ENCODE data around the gene FGF14. TPM values are rescaled to one million over a fixed set of nuclear protein-coding genes. Genes with fewer than 3 reads are reported as not detected.

The FGF14 gene
- total RNA-seq, 1 donor from 2014 or later, result not detected

GRCh38 chr13:102042746-102043145, 359.1 kb downstream of the FGF14 start:
- intact Hi-C loops (cut with micrococcal nuclease), result no loop called here
- Mint-ChIP-seq H3K27me3 (ENCODE audit: insufficient read depth) (no peaks in the 10 kb centered on the region), H3K4me1 (ENCODE audit: low read depth) (no peaks in the 10 kb centered on the region), H3K27ac (no peak overlapping the region), H3K4me3 (no peak overlapping the region), H3K9me3 (no peaks in the 10 kb centered on the region), H3K36me3 (ENCODE audit: low read depth) (no peaks in the 10 kb centered on the region)
- no peak for DNase-seq (ENCODE audit: low spot score)

DNA sequence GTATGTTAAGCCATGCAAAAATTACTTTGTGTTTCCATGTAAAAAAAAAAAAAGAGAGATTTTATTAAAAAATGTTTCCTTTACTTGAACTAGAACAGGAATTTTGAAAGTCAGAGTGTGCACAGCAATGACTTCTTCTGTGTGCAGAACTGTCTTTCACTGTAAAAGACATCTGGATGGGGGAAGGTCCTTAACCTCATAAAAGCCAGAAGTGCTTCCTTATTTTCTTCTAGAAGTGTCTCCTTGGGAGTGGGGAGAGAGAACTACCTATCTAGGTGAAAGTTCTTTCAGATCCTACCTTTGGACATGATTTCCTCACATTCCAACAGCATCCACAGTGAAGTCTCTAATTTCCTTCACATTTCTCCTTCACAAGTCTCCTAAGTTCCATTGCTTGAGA, 360.3 kb downstream of the FGF14 start:
- Mint-ChIP-seq H3K36me3 (ENCODE audit: low read depth) (no peaks in the 10 kb centered on the region), H3K9me3 (no peaks in the 10 kb centered on the region), H3K27ac (no peak overlapping the region), H3K27me3 (ENCODE audit: insufficient read depth) (no peaks in the 10 kb centered on the region), H3K4me3 (no peak overlapping the region), H3K4me1 (ENCODE audit: low read depth) (no peaks in the 10 kb centered on the region)
- intact Hi-C loops (cut with micrococcal nuclease), result no loop called here
- DNase-seq (ENCODE audit: low spot score), result no peak

GRCh38 chr13:102040812-102041211, 361.0 kb downstream of the FGF14 start:
- Mint-ChIP-seq H3K27ac (no peak overlapping the region), H3K27me3 (ENCODE audit: insufficient read depth) (no peaks in the 10 kb centered on the region), H3K4me1 (ENCODE audit: low read depth) (no peaks in the 10 kb centered on the region), H3K36me3 (ENCODE audit: low read depth) (no peaks in the 10 kb centered on the region), H3K4me3 (no peak overlapping the region), H3K9me3 (no peaks in the 10 kb centered on the region)
- intact Hi-C loops (cut with micrococcal nuclease), result no loop called here
- DNase-seq (ENCODE audit: low spot score), result no peak

GRCh38 chr13:102039264-102039663, 362.6 kb downstream of the FGF14 start:
- no peak for DNase-seq (ENCODE audit: low spot score)
- Mint-ChIP-seq H3K27me3 (ENCODE audit: insufficient read depth) (no peaks in the 10 kb centered on the region), H3K4me1 (ENCODE audit: low read depth) (no peaks in the 10 kb centered on the region)

DNA sequence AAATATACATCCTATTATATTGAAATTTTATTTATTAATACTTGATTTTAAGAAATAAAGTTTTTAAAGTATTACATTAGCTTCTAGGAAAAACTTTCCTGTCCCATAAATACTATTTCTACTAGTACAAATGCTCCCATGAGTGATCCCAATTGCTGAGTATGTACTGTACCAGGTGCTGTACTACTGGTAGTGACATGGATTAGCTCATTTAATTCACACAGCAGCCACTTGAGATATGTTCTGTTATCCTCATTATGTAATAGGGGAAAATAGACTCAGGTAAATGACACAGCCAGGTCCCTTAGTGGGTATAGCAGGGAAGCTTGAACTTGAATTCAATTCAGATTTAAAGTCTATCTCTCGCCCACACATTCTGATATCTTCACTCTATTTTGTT, 363.1 kb downstream of the FGF14 start:
- no peaks in the 10 kb centered on the region for H3K27me3 Mint-ChIP-seq (ENCODE audit: insufficient read depth)
- H3K4me3 Mint-ChIP-seq, result no peak overlapping the region
- H3K36me3 Mint-ChIP-seq (ENCODE audit: low read depth), result no peaks in the 10 kb centered on the region
- no peaks in the 10 kb centered on the region for H3K9me3 Mint-ChIP-seq
- H3K4me1 Mint-ChIP-seq (ENCODE audit: low read depth), result no peaks in the 10 kb centered on the region
- no peak for DNase-seq (ENCODE audit: low spot score)
- intact Hi-C loops (cut with micrococcal nuclease), result no loop called here
- no peak overlapping the region for H3K27ac Mint-ChIP-seq

More at GRCh38 chr13:102039264-102039663, 362.6 kb downstream of the FGF14 start:
- H3K36me3 Mint-ChIP-seq (ENCODE audit: low read depth), result no peaks in the 10 kb centered on the region
- no peaks in the 10 kb centered on the region for H3K9me3 Mint-ChIP-seq
- intact Hi-C loops (cut with micrococcal nuclease), result no loop called here
- no peak overlapping the region for H3K4me3 Mint-ChIP-seq
- no peak overlapping the region for H3K27ac Mint-ChIP-seq

DNA sequence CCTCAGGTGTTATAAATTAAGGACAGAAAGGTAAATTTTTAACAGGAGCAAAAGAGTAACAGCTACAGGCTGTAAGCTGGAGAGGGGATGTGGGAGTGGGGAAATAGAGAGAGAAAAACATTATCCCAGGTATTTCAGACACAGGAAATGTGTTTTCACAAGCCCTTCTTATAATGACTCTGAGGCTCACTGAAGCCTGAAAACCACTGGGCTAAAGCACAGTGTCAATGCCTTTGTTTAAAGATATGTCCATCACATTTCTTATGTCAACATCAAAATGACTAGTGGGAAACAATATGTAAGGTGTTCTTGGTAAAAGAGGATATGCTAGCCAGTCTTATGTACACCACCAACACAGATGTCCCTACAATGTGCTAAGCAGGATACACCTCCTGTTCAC, 365.9 kb downstream of the FGF14 start:
- Mint-ChIP-seq H3K4me1 (ENCODE audit: low read depth) (no peaks in the 10 kb centered on the region), H3K27me3 (ENCODE audit: insufficient read depth) (no peaks in the 10 kb centered on the region), H3K27ac (no peak overlapping the region), H3K4me3 (no peak overlapping the region), H3K9me3 (no peaks in the 10 kb centered on the region), H3K36me3 (ENCODE audit: low read depth) (no peaks in the 10 kb centered on the region)
- no peak for DNase-seq (ENCODE audit: low spot score)
- intact Hi-C loops (cut with micrococcal nuclease), result no loop called here

GRCh38 chr13:102033857-102034331, 368.0 kb downstream of the FGF14 start:
- no peaks in the 10 kb centered on the region for H3K27me3 Mint-ChIP-seq (ENCODE audit: insufficient read depth)
- intact Hi-C loops (cut with micrococcal nuclease), result no loop called here
- no peaks in the 10 kb centered on the region for H3K36me3 Mint-ChIP-seq (ENCODE audit: low read depth)
- H3K4me1 Mint-ChIP-seq (ENCODE audit: low read depth), result no peaks in the 10 kb centered on the region
- no peak for DNase-seq (ENCODE audit: low spot score)
- H3K27ac Mint-ChIP-seq, result no peak overlapping the region
- H3K4me3 Mint-ChIP-seq, result no peak overlapping the region
- no peaks in the 10 kb centered on the region for H3K9me3 Mint-ChIP-seq

GRCh38 chr13:102033386-102033785, 368.5 kb downstream of the FGF14 start:
- DNase-seq (ENCODE audit: low spot score), result no peak
- H3K4me3 Mint-ChIP-seq, result no peak overlapping the region
- no peaks in the 10 kb centered on the region for H3K4me1 Mint-ChIP-seq (ENCODE audit: low read depth)
- no peaks in the 10 kb centered on the region for H3K27me3 Mint-ChIP-seq (ENCODE audit: insufficient read depth)
- H3K36me3 Mint-ChIP-seq (ENCODE audit: low read depth), result no peaks in the 10 kb centered on the region
- H3K27ac Mint-ChIP-seq, result no peak overlapping the region
- no peaks in the 10 kb centered on the region for H3K9me3 Mint-ChIP-seq
- intact Hi-C loops (cut with micrococcal nuclease), result no loop called here

GRCh38 chr13:102028868-102029267, 373.0 kb downstream of the FGF14 start:
- no peaks in the 10 kb centered on the region for H3K9me3 Mint-ChIP-seq
- H3K27ac Mint-ChIP-seq, result no peak overlapping the region
- no peak overlapping the region for H3K4me3 Mint-ChIP-seq
- no peak for DNase-seq (ENCODE audit: low spot score)
- H3K36me3 Mint-ChIP-seq (ENCODE audit: low read depth), result no peaks in the 10 kb centered on the region
- intact Hi-C loops (cut with micrococcal nuclease), result no loop called here
- H3K4me1 Mint-ChIP-seq (ENCODE audit: low read depth), result no peaks in the 10 kb centered on the region
- H3K27me3 Mint-ChIP-seq (ENCODE audit: insufficient read depth), result no peaks in the 10 kb centered on the region

GRCh38 chr13:102028206-102028605, 373.6 kb downstream of the FGF14 start:
- H3K9me3 Mint-ChIP-seq, result no peaks in the 10 kb centered on the region
- H3K4me3 Mint-ChIP-seq, result no peak overlapping the region
- H3K4me1 Mint-ChIP-seq (ENCODE audit: low read depth), result no peaks in the 10 kb centered on the region
- DNase-seq (ENCODE audit: low spot score), result no peak
- intact Hi-C loops (cut with micrococcal nuclease), result no loop called here
- H3K27ac Mint-ChIP-seq, result no peak overlapping the region
- H3K36me3 Mint-ChIP-seq (ENCODE audit: low read depth), result no peaks in the 10 kb centered on the region
- no peaks in the 10 kb centered on the region for H3K27me3 Mint-ChIP-seq (ENCODE audit: insufficient read depth)

DNA sequence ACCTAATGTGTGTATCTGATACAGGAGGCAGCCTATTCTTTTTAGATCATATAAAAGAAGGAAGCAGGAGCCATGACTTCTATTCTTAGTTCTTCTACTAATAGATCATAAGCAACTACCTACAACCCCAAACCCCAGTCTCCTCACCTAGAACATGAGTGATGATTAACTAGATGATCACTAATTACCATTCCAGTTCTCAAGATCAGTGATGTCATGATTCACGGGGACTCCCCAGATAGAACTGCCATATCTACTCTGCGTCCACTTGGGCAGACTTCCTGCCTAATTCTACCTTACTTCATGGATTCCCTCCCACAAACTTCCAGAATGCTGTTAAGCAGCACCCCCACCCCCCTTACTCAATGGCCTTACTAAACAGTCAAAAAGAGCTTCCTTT, 380.1 kb downstream of the FGF14 start:
- intact Hi-C loops (cut with micrococcal nuclease), result no loop called here
- Mint-ChIP-seq H3K4me1 (ENCODE audit: low read depth) (no peaks in the 10 kb centered on the region), H3K4me3 (no peak overlapping the region), H3K36me3 (ENCODE audit: low read depth) (no peaks in the 10 kb centered on the region), H3K27ac (no peak overlapping the region), H3K27me3 (ENCODE audit: insufficient read depth) (no peaks in the 10 kb centered on the region), H3K9me3 (peaks cover 16% of the 10 kb centered on the region)
- DNase-seq (ENCODE audit: low spot score), result no peak

- Mint-ChIP-seq H3K4me3 (no peak overlapping the region), H3K27me3 (ENCODE audit: insufficient read depth) (no peaks in the 10 kb centered on the region), H3K9me3 (peaks cover 16% of the 10 kb centered on the region), H3K4me1 (ENCODE audit: low read depth) (no peaks in the 10 kb centered on the region), H3K36me3 (ENCODE audit: low read depth) (no peaks in the 10 kb centered on the region), H3K27ac (no peak overlapping the region)
- no peak for DNase-seq (ENCODE audit: low spot score)
- intact Hi-C loops (cut with micrococcal nuclease), result no loop called here
These were observed 381.1 kb downstream of the FGF14 start for GRCh38 chr13:102020611-102021216.

GRCh38 chr13:102018716-102019115, 383.1 kb downstream of the FGF14 start:
- no peak overlapping the region for H3K27ac Mint-ChIP-seq
- H3K9me3 Mint-ChIP-seq, result peaks cover 16% of the 10 kb centered on the region
- H3K4me3 Mint-ChIP-seq, result no peak overlapping the region
- no peaks in the 10 kb centered on the region for H3K36me3 Mint-ChIP-seq (ENCODE audit: low read depth)
- no peaks in the 10 kb centered on the region for H3K4me1 Mint-ChIP-seq (ENCODE audit: low read depth)
- DNase-seq (ENCODE audit: low spot score), result no peak
- H3K27me3 Mint-ChIP-seq (ENCODE audit: insufficient read depth), result no peaks in the 10 kb centered on the region
- intact Hi-C loops (cut with micrococcal nuclease), result no loop called here

- peaks cover 16% of the 10 kb centered on the region for H3K9me3 Mint-ChIP-seq
- H3K4me3 Mint-ChIP-seq, result no peak overlapping the region
- no peak for DNase-seq (ENCODE audit: low spot score)
- no peaks in the 10 kb centered on the region for H3K27me3 Mint-ChIP-seq (ENCODE audit: insufficient read depth)
- no peaks in the 10 kb centered on the region for H3K36me3 Mint-ChIP-seq (ENCODE audit: low read depth)
- intact Hi-C loops (cut with micrococcal nuclease), result no loop called here
- no peak overlapping the region for H3K27ac Mint-ChIP-seq
- H3K4me1 Mint-ChIP-seq (ENCODE audit: low read depth), result no peaks in the 10 kb centered on the region
These were observed 384.6 kb downstream of the FGF14 start for GRCh38 chr13:102017248-102017647.
